H9 (cell line): Measurements from ENCODE around the gene SMARCD3. TPM values are rescaled to one million over a fixed set of nuclear protein-coding genes. Genes with fewer than 3 reads are reported as not detected.

Source experiments
- DNase-seq: peaks from one replicate; pipeline ENCODE4 v3.0.0-alpha.2; 2017
- H2AFZ ChIP-seq: one replicate; pipeline ENCODE4 v1.6.1; 2013; ENCODE audit warnings: mild to moderate bottlenecking, low read length, control low read depth, moderate library complexity
- H2AK5ac ChIP-seq: 2 replicates; pipeline ENCODE4 v1.6.1; 2013; ENCODE audit warnings: low read length, control low read depth, mixed read lengths; ENCODE audit not compliant: insufficient read length
- H2BK120ac ChIP-seq: one replicate; pipeline ENCODE4 v1.6.1; 2013; ENCODE audit warnings: low read depth, mild to moderate bottlenecking, low read length, control low read depth, inconsistent platforms; ENCODE audit not compliant: poor library complexity, severe bottlenecking
- H2BK12ac ChIP-seq: 2 replicates; pipeline ENCODE4 v1.6.1; 2013; ENCODE audit warnings: low read length, control low read depth, mixed read lengths, low read depth; ENCODE audit not compliant: insufficient read length
- H2BK15ac ChIP-seq: 2 replicates; pipeline ENCODE4 v1.6.1; 2013; ENCODE audit warnings: low read depth, low read length, control low read depth
- H2BK20ac ChIP-seq: one replicate; pipeline ENCODE4 v1.6.1; 2013; ENCODE audit warnings: low read depth, mild to moderate bottlenecking, low read length, control low read depth, inconsistent platforms; ENCODE audit not compliant: poor library complexity, severe bottlenecking
- H2BK5ac ChIP-seq: 2 replicates; pipeline ENCODE4 v1.6.1; 2013; ENCODE audit warnings: low read length, control low read depth, mixed read lengths; ENCODE audit not compliant: insufficient read length
- H3K14ac ChIP-seq: 2 replicates; pipeline ENCODE4 v1.6.1; 2013; ENCODE audit warnings: low read length, control low read depth; ENCODE audit not compliant: insufficient read depth
- H3K18ac ChIP-seq: 2 replicates; pipeline ENCODE4 v1.6.1; 2013; ENCODE audit warnings: low read depth, mild to moderate bottlenecking, mixed read lengths, low read length, control low read depth; ENCODE audit not compliant: insufficient read length
- H3K23ac ChIP-seq: 2 replicates; pipeline ENCODE4 v1.6.1; 2013; ENCODE audit warnings: low read length, control low read depth, mixed read lengths, low read depth; ENCODE audit not compliant: insufficient read length
- H3K23me2 ChIP-seq: 2 replicates; pipeline ENCODE4 v1.6.1; 2013; ENCODE audit warnings: low read depth, mild to moderate bottlenecking, mixed read lengths, low read length, control low read depth; ENCODE audit not compliant: insufficient read length, poor library complexity, severe bottlenecking
- H3K27ac ChIP-seq: 2 replicates; pipeline ENCODE4 v1.5.1; 2013; ENCODE audit warnings: low read length, control low read depth, mixed read lengths, low read depth; ENCODE audit not compliant: insufficient read length
- H3K27me3 ChIP-seq: 2 replicates; pipeline ENCODE4 v1.6.1; 2013; ENCODE audit warnings: low read length, control low read depth, inconsistent platforms; ENCODE audit not compliant: insufficient read depth
- H3K4ac ChIP-seq: 2 replicates; pipeline ENCODE4 v1.6.1; 2013; ENCODE audit warnings: low read depth, mild to moderate bottlenecking, control low read depth, inconsistent platforms, low read length, moderate library complexity
- H3K4me1 ChIP-seq: 2 replicates; pipeline ENCODE4 v1.6.1; 2013; ENCODE audit warnings: low read length, control low read depth, inconsistent platforms; ENCODE audit not compliant: insufficient read depth
- H3K4me2 ChIP-seq: 2 replicates; pipeline ENCODE4 v1.6.1; 2013; ENCODE audit warnings: low read length, control low read depth, mixed read lengths; ENCODE audit not compliant: insufficient read length, insufficient read depth
- H3K56ac ChIP-seq: 2 replicates; pipeline ENCODE4 v1.6.1; 2013; ENCODE audit warnings: low read depth, mild to moderate bottlenecking, mixed read lengths, low read length, control low read depth; ENCODE audit not compliant: insufficient read length
- H3K79me1 ChIP-seq: 2 replicates; pipeline ENCODE4 v1.6.1; 2013; ENCODE audit warnings: low read depth, mild to moderate bottlenecking, moderate library complexity, low read length, control low read depth, inconsistent platforms; ENCODE audit not compliant: insufficient read depth, poor library complexity, severe bottlenecking
- H3K79me2 ChIP-seq: 2 replicates; pipeline ENCODE4 v1.6.1; 2013; ENCODE audit warnings: low read length, control low read depth, inconsistent platforms; ENCODE audit not compliant: insufficient read depth
- H3K9ac ChIP-seq: 2 replicates; pipeline ENCODE4 v1.6.1; 2013; ENCODE audit warnings: low read length, control low read depth, mixed read lengths; ENCODE audit not compliant: insufficient read length; ENCODE audit errors: extremely low read depth
- H3K9me3 ChIP-seq: one replicate; pipeline ENCODE4 v1.6.1; 2013; ENCODE audit warnings: low read depth, low read length, inconsistent platforms; ENCODE audit not compliant: control insufficient read depth
- H3T11ph ChIP-seq: one replicate; pipeline ENCODE4 v1.6.1; 2013; ENCODE audit warnings: mild to moderate bottlenecking, low read length, control low read depth, inconsistent platforms
- H4K20me1 ChIP-seq: one replicate; pipeline ENCODE4 v1.6.1; 2013; ENCODE audit not compliant: control insufficient read depth, insufficient read length, insufficient read depth
- H4K5ac ChIP-seq: 2 replicates; pipeline ENCODE4 v1.6.1; 2013; ENCODE audit warnings: low read depth, mild to moderate bottlenecking, mixed read lengths, low read length, control low read depth; ENCODE audit not compliant: insufficient read length
- H4K8ac ChIP-seq: replicated peaks from 2 replicates; pipeline ENCODE4 v1.6.1; 2013; ENCODE audit warnings: low read length, control low read depth, mixed read lengths, low read depth; ENCODE audit not compliant: insufficient read length
- H4K91ac ChIP-seq: 2 replicates; pipeline ENCODE4 v1.6.1; 2013; ENCODE audit warnings: low read depth, mild to moderate bottlenecking, moderate library complexity, mixed read lengths, low read length, control low read depth; ENCODE audit not compliant: insufficient read length
- H3K27ac Mint-ChIP-seq, 3 experiments: 2 replicates in 2 of 3; 3 replicates in 1 of 3; pipeline ENCODE4 v1.8.0; 2020 to 2021; ENCODE audit warnings: mixed read lengths in 3 of 3, mild to moderate bottlenecking in 1 of 3, moderate library complexity in 1 of 3
- H3K27me3 Mint-ChIP-seq: 2 replicates; pipeline ENCODE4 v1.8.0; 2021; ENCODE audit warnings: low read depth, mild to moderate bottlenecking, moderate library complexity, mixed read lengths
- H3K36me3 Mint-ChIP-seq, 3 experiments: 2 replicates in 2 of 3; 3 replicates in 1 of 3; pipeline ENCODE4 v1.8.0; 2020 to 2021; ENCODE audit warnings: low read depth in 3 of 3, mixed read lengths in 3 of 3; ENCODE audit not compliant: insufficient read depth in 1 of 3
- H3K4me1 Mint-ChIP-seq, 2 experiments: 2 replicates each; pipeline ENCODE4 v1.8.0; 2020; ENCODE audit warnings: mixed read lengths in 2 of 2
- H3K4me3 Mint-ChIP-seq, 2 experiments: 2 replicates in 1 of 2; 3 replicates in 1 of 2; pipeline ENCODE4 v1.8.0; 2020 to 2021; ENCODE audit warnings: mild to moderate bottlenecking in 2 of 2, mixed read lengths in 2 of 2, moderate library complexity in 1 of 2
- H3K9me3 Mint-ChIP-seq, 2 experiments: 2 replicates in 1 of 2; 3 replicates in 1 of 2; pipeline ENCODE4 v1.8.0; 2020; ENCODE audit warnings: mild to moderate bottlenecking in 2 of 2, mixed read lengths in 2 of 2, moderate library complexity in 1 of 2
- CTCF ChIP-seq: fragments of 200-600 bp; sonication (generic); conservative IDR thresholded peaks from 3 replicates; pipeline ENCODE4 v1.8.0; 2021; ENCODE audit warnings: antibody characterized with exemption, mild to moderate bottlenecking
- WGBS: extraction: QIAGEN DNeasy Blood & Tissue Kit; methylation state at CpG from one replicate; pipeline ENCODE4 v1.1.7; 2013; ENCODE audit warnings: missing lambda C conversion rate, low lambda C conversion rate, mixed read lengths; ENCODE audit not compliant: insufficient read length; ENCODE audit errors: extremely low coverage; 5-methylcytosine and 5-hydroxymethylcytosine counted together
- total RNA-seq: library from RNA; stranded (reverse); gene quantifications from 2 replicates; pipeline ENCODE4 v1.2.1, GENCODE V29; 2021

SMARCD3 gene
- total RNA-seq, 1 experiment from 2014 or later, result 5.0 TPM

GRCh38 chr7:151265351-151265931 is 16.9 kb upstream of the SMARCD3 start:
- Histone ChIP-seq H3K23me2 (no peaks in the 10 kb centered on the region), H3K27ac (no peak overlapping the region), H2AK5ac (no peak overlapping the region), H3K79me1 (no peaks in the 10 kb centered on the region), H3K4me1 (no peaks in the 10 kb centered on the region), H2BK20ac (no peak overlapping the region), H3K4ac (no peak overlapping the region), H3K9ac (no peak overlapping the region), H2BK15ac (no peak overlapping the region), H3K23ac (no peak overlapping the region), H3T11ph (no peak overlapping the region), H3K14ac (no peak overlapping the region), H3K18ac (no peak overlapping the region), H4K8ac (no peak overlapping the region), H3K56ac (no peak overlapping the region), H2BK120ac (no peak overlapping the region), H2BK5ac (no peak overlapping the region), H4K5ac (no peak overlapping the region), H3K4me2 (no peak overlapping the region), H3K27me3 (no peaks in the 10 kb centered on the region), H4K91ac (no peak overlapping the region), H3K79me2 (no peaks in the 10 kb centered on the region), H3K9me3 (no peaks in the 10 kb centered on the region), H2AFZ (no peak overlapping the region), H2BK12ac (no peak overlapping the region), H4K20me1 (no peaks in the 10 kb centered on the region)
- H3K27me3 Mint-ChIP-seq, result peaks cover 59% of the 10 kb centered on the region
- no peak overlapping the region for H3K4me3 Mint-ChIP-seq
- no CpG with 5 or more reads among the region's 9 CpGs for WGBS
- H3K36me3 Mint-ChIP-seq, result no peaks in the 10 kb centered on the region; a peak in 1 of 7 replicates
- no peak overlapping the region for H3K27ac Mint-ChIP-seq
- H3K9me3 Mint-ChIP-seq, result no peaks in the 10 kb centered on the region; a peak in 1 of 5 replicates
- TF ChIP-seq CTCF, result no peak
- H3K4me1 Mint-ChIP-seq, result no peaks in the 10 kb centered on the region; a peak in 1 of 4 replicates
- DNase-seq, result no peak
